Epithelial cell of esophagus (primary cell): ENCODE results near the gene WNT7A.

ENCODE experiments used
- DNase-seq: peaks from one replicate; pipeline ENCODE4 v3.0.0; 2010; ENCODE audit warnings: low read depth
- H3K4me3 ChIP-seq: 2 replicates; pipeline ENCODE4 v1.5.1; 2011; ENCODE audit warnings: mild to moderate bottlenecking, low read length, control low read depth
- CTCF ChIP-seq: IDR thresholded peaks from 2 replicates; pipeline ENCODE4 v1.5.1; 2011; ENCODE audit warnings: low read depth, mild to moderate bottlenecking, low read length, control low read depth, inconsistent platforms; ENCODE audit not compliant: insufficient read depth; ENCODE audit errors: missing control alignments

The WNT7A gene

DNA sequence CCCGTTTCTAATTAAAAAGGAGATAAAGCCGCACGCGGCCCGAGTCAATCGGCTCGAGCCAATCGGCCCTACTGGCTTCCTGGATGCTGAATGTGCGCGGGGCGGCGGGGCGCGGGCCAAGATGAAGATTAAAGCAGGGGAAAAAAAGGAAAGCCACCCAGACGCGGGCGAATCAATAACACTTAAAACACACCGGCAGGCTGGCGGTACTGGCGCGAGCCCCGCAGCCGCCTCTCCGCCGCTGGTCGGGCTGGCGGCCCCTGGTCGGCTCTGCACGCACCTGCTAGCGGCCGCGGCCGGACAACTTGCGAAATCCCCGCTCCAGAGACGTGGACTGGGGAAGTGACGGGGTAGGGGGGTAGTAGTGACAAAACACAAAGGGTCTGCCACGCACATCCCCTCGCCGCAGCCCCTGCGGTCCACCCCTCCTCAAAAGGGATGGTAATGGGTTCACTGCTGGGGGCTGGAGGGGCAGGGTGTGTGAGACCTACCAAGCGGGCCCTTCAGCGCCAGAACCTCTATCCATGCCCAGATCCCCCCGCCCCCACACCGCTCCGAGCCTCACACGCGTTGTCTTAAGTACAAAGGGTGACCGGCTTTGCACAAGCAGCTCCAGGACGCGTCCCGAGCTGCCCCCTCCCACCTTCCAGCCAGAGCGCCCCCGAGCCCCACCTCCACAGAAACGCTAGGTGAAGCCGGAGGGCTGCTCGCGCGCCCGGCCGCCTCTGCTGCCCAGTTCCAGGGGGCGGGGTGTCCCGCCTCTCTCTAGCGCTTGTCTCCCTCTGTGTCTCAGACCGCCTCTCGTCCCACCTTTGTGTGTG, 1.4 kb downstream of the WNT7A start:
- no peak for TF ChIP-seq CTCF
- H3K4me3 ChIP-seq, result peak overlapping the region; percentile 66
- DNase-seq, result peak; percentile 42

GRCh38 chr3:13877911-13878280, 2.0 kb downstream of the WNT7A start:
- peak overlapping the region; percentile 66 for H3K4me3 ChIP-seq
- DNase-seq, result no peak

GRCh38 chr3:13876451-13877100, 3.3 kb downstream of the WNT7A start:
- H3K4me3 ChIP-seq, result no peak overlapping the region
- no peak for DNase-seq
- TF ChIP-seq CTCF, result no peak

More at GRCh38 chr3:13877911-13878280, 2.0 kb downstream of the WNT7A start:
- TF ChIP-seq CTCF, result no peak

GRCh38 chr3:13874891-13875290, 5.0 kb downstream of the WNT7A start:
- DNase-seq, result no peak
- TF ChIP-seq CTCF, result no peak
- no peak overlapping the region for H3K4me3 ChIP-seq

DNA sequence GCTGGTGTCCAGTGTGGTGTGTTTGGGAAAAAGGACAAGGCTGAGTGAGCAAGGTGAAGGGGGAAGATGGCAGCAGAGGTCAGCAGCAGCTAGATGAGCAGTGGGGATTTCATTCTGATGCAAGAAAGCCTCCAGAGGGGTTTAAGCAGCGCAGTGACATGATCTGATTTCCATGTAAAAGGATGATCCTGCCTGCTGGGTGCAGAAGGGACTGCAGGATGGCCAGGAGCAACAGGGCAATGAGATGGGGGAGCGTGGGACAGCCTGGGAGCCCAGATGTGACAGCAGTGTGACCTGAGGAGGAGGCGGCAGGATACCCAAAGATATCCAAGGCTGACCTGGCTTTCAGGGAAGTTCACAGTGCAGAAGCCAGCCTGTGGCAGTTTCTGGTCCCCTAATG, 6.1 kb downstream of the WNT7A start:
- no peak for DNase-seq
- no peak for TF ChIP-seq CTCF
- no peak overlapping the region for H3K4me3 ChIP-seq

GRCh38 chr3:13872451-13872850, 7.4 kb downstream of the WNT7A start:
- TF ChIP-seq CTCF, result no peak
- DNase-seq, result no peak

GRCh38 chr3:13871791-13872190, 8.1 kb downstream of the WNT7A start:
- TF ChIP-seq CTCF, result no peak
- H3K4me3 ChIP-seq, result no peak overlapping the region
- DNase-seq, result no peak

More at GRCh38 chr3:13872451-13872850, 7.4 kb downstream of the WNT7A start:
- no peak overlapping the region for H3K4me3 ChIP-seq
